Measurements from ENCODE around the gene MOB3A. TPM values are rescaled to one million over a fixed set of nuclear protein-coding genes. Genes with fewer than 3 reads are reported as not detected.
A peak's percentile ranks its signal among the peaks of the same experiment; 100 is the strongest.

The MOB3A gene
- total and polyA plus RNA-seq, 12 donors, result 8.9 to 30.5 (median 15.7) TPM

DNA sequence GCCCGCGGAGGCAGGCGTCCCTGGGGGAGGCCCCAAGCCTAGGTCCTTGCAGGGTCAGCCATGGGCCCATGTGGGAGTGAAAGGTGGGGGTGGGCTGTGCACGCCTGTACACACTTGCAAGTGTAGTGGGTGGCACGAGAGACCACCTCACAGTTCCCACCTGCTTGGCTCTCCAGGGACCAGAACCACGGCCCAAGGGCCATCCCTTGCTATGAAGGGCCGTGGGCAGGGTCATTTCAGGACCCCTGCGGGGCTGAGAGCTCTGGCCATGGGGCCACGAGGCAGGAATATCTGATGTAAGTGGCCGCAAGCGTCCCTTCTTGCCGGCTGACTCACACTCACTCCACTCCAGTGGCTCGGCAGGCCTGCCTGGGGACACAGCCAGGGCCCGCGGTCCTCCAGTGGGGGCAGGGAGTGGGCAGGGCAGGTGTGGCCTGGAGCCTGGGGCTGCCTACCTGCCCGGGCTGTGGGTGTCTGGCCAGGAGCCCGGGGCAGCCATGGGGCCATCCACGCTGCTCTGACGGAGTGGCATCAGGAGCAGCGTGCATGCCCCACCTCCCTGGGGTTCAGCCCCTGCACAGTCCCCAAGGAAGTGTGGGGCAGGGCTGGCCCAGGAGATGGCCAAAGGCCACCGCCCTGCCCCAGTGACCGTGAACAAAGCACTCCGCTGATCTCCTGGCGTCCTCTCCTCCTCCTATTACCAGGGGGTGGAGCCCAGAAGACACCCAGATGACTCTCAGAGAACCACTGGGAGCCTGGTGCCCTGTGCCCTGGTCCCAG is 36.5 kb downstream of the MOB3A start:
- ATAC-seq (peak in 5 of 8 donors; percentile 17 to 54 (median 31)), DNase-seq (peak in 1 of 2 donors; percentile 67)
- H3K27ac ChIP-seq, result peak overlapping the region; percentile 97 to 100 (median 100)
- H3K36me3 ChIP-seq, result no peaks in the 10 kb centered on the region
- no peaks in the 10 kb centered on the region for H3K27me3 ChIP-seq
- peak overlapping the region in 7 of 10 donors; percentile 9 to 92 (median 68) for H3K4me3 ChIP-seq
- 39 to 43% methylated on average over 22 to 24 of the region's 24 CpGs for WGBS, 2 donors
- H3K9me3 ChIP-seq, result no peaks in the 10 kb centered on the region
- H3K4me1 ChIP-seq, result peaks cover 35 to 87% (median 65%) of the 10 kb centered on the region in 9 donors
- TF ChIP-seq, protein P1, sequence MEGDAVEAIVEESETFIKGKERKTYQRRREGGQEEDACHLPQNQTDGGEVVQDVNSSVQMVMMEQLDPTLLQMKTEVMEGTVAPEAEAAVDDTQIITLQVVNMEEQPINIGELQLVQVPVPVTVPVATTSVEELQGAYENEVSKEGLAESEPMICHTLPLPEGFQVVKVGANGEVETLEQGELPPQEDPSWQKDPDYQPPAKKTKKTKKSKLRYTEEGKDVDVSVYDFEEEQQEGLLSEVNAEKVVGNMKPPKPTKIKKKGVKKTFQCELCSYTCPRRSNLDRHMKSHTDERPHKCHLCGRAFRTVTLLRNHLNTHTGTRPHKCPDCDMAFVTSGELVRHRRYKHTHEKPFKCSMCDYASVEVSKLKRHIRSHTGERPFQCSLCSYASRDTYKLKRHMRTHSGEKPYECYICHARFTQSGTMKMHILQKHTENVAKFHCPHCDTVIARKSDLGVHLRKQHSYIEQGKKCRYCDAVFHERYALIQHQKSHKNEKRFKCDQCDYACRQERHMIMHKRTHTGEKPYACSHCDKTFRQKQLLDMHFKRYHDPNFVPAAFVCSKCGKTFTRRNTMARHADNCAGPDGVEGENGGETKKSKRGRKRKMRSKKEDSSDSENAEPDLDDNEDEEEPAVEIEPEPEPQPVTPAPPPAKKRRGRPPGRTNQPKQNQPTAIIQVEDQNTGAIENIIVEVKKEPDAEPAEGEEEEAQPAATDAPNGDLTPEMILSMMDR (IDR thresholded peaks at IDR 0.05), result no peak
- intact Hi-C loops (cut with DNase I), result loop anchor here in 2 of 10 donors (10.0 kb wide), 2 partner anchors 135 to 195 kb away; partner anchors contain the start of gene KLF16 (in 1 of the 2)

DNA sequence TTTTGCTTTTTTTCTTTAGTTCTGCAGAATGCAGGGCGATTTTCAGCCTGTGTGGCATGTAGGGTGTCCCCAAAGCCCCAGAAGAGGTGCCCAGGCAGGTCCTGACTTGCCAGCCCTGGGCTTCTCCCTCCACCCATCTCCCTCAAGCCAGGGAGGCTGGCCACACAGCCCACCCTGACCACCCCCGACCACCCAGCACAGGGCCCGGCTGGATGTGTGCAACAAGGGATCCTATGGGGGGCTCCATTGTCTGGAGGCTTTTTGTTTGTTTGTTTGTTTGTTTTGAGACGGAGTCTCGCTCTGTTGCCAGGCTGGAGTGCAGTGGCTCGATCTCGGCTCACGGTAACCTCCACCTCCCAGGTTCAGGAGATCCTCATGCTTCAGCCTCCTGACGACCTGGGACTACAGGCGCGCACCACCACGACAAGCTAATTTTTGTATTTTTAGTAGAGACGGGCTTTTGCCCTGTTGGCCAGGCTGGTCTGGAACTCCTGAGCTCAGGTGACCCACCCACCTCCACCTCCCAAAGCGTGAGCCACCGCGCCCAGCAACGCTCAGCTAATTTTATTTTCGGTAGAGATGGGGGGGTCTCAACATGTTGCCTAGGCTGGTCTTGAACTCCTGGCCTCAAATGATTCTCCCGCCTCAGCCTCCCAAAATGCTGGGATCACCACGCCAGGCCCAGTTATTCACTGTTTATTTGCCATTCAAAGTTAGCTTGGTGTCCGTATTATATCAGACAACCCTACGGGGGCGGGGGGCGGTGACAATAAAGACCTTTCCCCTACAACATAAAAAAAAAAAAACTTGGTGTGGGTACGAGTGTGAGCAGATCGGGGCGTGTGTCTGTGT is 37.3 kb downstream of the MOB3A start:
- TF ChIP-seq, protein P1 (IDR thresholded peaks at IDR 0.05), result no peak
- WGBS, 2 donors, result 91 to 93% methylated on average over 27 of the region's 27 CpGs
- DNase-seq (no peak), ATAC-seq (no peak)
- Histone ChIP-seq H3K4me1 (peaks cover 34 to 87% (median 68%) of the 10 kb centered on the region in 9 donors), H3K4me3 (no peak overlapping the region), H3K27ac (peak overlapping the region; percentile 97 to 100 (median 100)), H3K27me3 (no peaks in the 10 kb centered on the region), H3K9me3 (no peaks in the 10 kb centered on the region), H3K36me3 (no peaks in the 10 kb centered on the region)
- intact Hi-C loops (cut with DNase I), result no loop called here

GRCh38 chr19:2057484-2058469 is 38.3 kb downstream of the MOB3A start:
- intact Hi-C loops (cut with DNase I), result no loop called here
- Histone ChIP-seq H3K36me3 (no peaks in the 10 kb centered on the region), H3K9me3 (no peaks in the 10 kb centered on the region), H3K27me3 (no peaks in the 10 kb centered on the region), H3K27ac (peak overlapping the region in 9 of 10 donors; percentile 35 to 100 (median 99)), H3K4me1 (peaks cover 36 to 85% (median 71%) of the 10 kb centered on the region in 9 donors), H3K4me3 (no peak overlapping the region)
- ATAC-seq, result no peak
- DNase-seq, result no peak
- TF ChIP-seq, protein P1 (IDR thresholded peaks at IDR 0.05), result no peak
- 85 to 87% methylated on average over 23 of the region's 23 CpGs for WGBS, 2 donors

Data from heart right ventricle (tissue), 16 donors.